H1 (cell line): Measurements from ENCODE around the gene MMAA.
"Not testable (repeated sequence)": the region's sequence is repeated elsewhere in the genome, so short reads cannot be mapped to it uniquely, and the experiment has no call there.

Experiments
- ASH2L ChIP-seq: fragments of 200-600, 300-600 bp; sonication (generic); IDR thresholded peaks from one replicate; pipeline ENCODE4 v1.7.1; 2017; ENCODE audit warnings: low read length
- CEBPB ChIP-seq: IDR thresholded peaks from 2 replicates; pipeline ENCODE4 v1.6.1; 2012; ENCODE audit warnings: low read depth, low read length
- JUND ChIP-seq: IDR thresholded peaks from 2 replicates; pipeline ENCODE4 v1.6.1; 2011; ENCODE audit warnings: mild to moderate bottlenecking, improper control_type of control experiment, low read length
- POLR2AphosphoS5 ChIP-seq: IDR thresholded peaks from 2 replicates; pipeline ENCODE4 v1.6.1; 2011; ENCODE audit warnings: low read depth, low read length
- ZNF274 ChIP-seq: IDR thresholded peaks from 2 replicates; pipeline ENCODE4 v1.7.0; 2012; ENCODE audit warnings: low read length, borderline replicate concordance; ENCODE audit errors: extremely low read depth
- TF ChIP-seq, protein P1 (sequence below), 3 experiments: IDR thresholded peaks; 1 replicate in 2 of 3; 2 replicates in 1 of 3; pipeline versions ENCODE4 v1.5.1 to v1.6.1; 2011; ENCODE audit warnings: low read length in 3 of 3, mild to moderate bottlenecking in 3 of 3, inconsistent platforms in 2 of 3, low read depth in 1 of 3, moderate library complexity in 1 of 3; ENCODE audit not compliant: insufficient read depth in 1 of 3; ENCODE audit errors: control extremely low read depth in 1 of 3

GRCh38 chr4:145640236-145640635, 21.1 kb downstream of the MMAA start:
- TF ChIP-seq, protein P1, sequence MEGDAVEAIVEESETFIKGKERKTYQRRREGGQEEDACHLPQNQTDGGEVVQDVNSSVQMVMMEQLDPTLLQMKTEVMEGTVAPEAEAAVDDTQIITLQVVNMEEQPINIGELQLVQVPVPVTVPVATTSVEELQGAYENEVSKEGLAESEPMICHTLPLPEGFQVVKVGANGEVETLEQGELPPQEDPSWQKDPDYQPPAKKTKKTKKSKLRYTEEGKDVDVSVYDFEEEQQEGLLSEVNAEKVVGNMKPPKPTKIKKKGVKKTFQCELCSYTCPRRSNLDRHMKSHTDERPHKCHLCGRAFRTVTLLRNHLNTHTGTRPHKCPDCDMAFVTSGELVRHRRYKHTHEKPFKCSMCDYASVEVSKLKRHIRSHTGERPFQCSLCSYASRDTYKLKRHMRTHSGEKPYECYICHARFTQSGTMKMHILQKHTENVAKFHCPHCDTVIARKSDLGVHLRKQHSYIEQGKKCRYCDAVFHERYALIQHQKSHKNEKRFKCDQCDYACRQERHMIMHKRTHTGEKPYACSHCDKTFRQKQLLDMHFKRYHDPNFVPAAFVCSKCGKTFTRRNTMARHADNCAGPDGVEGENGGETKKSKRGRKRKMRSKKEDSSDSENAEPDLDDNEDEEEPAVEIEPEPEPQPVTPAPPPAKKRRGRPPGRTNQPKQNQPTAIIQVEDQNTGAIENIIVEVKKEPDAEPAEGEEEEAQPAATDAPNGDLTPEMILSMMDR (IDR thresholded peaks at IDR 0.05; ENCODE audit: control extremely low read depth in 1 of 3, insufficient read depth in 1 of 3, low read depth in 1 of 3, low read length in 3 of 3) = not testable (repeated sequence)
- not testable (repeated sequence) for TF ChIP-seq CEBPB, POLR2AphosphoS5, ZNF274, ASH2L, JUND
